GM12875 (cell line): ENCODE results near the gene CA10.

Source experiments
- H3K4me3 ChIP-seq: one replicate; pipeline ENCODE4 v1.5.1; 2011; ENCODE audit warnings: low read depth, low read length, control low read depth
- TF ChIP-seq, protein P1 (sequence below): IDR thresholded peaks from 2 replicates; pipeline ENCODE4 v1.5.1; 2011; ENCODE audit warnings: low read depth, mild to moderate bottlenecking, control low read depth, inconsistent platforms, low read length, moderate library complexity, borderline replicate concordance; ENCODE audit not compliant: insufficient read depth

Gene CA10

DNA sequence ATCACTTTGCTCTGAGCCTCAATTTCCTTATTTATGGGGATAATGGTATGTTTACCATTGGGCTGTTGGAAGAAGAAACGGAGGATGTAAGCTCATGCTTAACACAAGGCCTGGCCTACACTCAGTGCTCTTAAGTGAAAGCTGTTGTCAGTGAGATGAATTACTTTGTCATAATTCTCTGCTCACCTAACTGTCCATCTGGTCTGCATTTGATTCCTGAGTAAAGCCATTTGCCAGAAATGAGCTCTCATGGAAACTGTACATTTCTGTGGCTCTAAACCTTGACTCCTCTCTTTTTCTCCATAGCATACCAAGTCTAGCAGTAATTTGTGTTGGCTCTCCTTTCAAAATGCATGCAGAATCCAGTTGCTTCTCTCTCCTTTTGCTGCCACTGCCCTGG is 452.4 kb downstream of the CA10 start:
- TF ChIP-seq, protein P1, sequence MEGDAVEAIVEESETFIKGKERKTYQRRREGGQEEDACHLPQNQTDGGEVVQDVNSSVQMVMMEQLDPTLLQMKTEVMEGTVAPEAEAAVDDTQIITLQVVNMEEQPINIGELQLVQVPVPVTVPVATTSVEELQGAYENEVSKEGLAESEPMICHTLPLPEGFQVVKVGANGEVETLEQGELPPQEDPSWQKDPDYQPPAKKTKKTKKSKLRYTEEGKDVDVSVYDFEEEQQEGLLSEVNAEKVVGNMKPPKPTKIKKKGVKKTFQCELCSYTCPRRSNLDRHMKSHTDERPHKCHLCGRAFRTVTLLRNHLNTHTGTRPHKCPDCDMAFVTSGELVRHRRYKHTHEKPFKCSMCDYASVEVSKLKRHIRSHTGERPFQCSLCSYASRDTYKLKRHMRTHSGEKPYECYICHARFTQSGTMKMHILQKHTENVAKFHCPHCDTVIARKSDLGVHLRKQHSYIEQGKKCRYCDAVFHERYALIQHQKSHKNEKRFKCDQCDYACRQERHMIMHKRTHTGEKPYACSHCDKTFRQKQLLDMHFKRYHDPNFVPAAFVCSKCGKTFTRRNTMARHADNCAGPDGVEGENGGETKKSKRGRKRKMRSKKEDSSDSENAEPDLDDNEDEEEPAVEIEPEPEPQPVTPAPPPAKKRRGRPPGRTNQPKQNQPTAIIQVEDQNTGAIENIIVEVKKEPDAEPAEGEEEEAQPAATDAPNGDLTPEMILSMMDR, result no peak

DNA sequence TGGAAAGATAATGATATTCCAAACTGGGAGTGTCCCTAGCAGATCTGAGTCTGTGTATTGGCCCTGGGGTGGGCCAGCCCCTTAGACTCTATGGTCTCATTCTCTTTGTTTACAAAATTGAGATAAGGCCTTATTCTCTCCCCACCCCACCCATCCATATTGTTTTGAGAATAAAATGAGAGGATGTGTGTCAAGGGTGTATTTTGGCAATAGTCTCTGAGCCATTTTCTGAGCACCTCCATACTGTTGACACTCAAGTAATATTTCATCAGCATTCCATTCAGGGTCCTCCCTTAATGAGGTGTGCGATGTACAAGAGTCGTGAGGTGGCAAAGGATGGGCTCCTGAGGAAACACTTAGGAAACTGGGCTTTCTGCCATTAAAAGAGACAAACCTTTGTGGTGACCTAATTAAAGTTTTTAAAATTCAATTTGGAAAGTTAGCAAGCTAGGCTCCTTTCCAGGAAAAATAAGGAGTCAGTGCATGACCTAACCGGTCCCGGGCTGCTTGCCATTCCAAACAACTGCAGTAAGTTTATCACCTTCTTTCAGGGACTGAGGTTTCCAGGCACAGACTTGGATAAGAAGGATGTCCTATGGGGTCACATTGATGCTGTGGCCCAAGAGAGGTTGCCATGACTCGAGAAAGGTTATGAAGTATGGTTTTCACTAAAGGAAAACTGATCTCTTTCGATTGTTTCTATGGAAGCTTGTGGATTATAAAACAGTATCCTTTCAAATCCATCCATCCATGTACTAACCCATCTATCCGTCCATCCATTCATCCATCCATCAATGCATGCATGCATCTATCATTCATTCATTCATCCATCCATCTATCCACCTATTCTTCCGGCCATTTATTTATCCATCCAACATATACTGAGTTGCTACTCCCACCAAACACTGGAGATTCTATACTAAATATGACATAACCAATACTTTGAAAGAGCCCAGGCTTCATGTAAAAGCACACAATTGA is 454.9 kb downstream of the CA10 start:
- no peak overlapping the region for H3K4me3 ChIP-seq

More for the DNA sequence above, 452.4 kb downstream of the CA10 start:
- no peak overlapping the region for H3K4me3 ChIP-seq

DNA sequence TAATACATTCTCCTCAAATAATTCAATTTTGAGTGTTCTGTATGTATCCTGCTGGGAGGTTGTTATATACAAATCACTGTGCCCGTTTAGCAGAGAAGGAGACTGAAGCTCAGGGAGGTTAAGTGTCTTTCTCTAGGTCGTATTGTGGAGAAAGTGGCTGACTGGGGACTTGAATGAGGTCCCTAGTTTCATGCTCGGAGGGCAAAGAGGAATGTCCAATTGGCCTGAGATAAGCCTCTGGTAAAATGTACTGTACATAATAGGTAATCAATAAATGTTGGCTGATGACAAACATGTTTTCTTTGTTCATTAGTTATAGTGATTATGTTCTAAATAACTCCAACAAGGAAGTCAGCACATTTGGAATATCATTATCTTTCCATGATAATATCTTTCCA is 455.6 kb downstream of the CA10 start:
- TF ChIP-seq, protein P1, result no peak
- no peak overlapping the region for H3K4me3 ChIP-seq

More for the DNA sequence above, 454.9 kb downstream of the CA10 start:
- TF ChIP-seq, protein P1, result no peak

DNA sequence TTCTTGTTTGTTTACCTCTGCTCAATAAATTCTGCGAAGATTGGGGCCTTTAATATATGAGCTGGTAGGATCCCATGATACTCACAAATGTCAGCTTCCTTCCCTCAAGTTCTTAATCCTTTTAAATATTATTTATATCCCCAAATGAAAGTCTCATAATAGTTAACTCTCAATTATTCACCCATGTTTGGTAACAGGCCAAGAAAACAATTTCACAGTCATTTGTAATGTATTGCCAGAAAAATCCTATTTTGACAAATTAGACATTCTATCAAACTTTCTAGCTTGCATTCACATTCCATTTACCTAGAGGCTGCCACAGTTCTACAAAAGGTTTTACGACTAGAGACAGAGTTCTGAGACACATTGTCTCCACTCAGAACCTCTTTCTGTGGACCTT is 457.0 kb downstream of the CA10 start:
- H3K4me3 ChIP-seq, result no peak overlapping the region
- TF ChIP-seq, protein P1, result no peak

DNA sequence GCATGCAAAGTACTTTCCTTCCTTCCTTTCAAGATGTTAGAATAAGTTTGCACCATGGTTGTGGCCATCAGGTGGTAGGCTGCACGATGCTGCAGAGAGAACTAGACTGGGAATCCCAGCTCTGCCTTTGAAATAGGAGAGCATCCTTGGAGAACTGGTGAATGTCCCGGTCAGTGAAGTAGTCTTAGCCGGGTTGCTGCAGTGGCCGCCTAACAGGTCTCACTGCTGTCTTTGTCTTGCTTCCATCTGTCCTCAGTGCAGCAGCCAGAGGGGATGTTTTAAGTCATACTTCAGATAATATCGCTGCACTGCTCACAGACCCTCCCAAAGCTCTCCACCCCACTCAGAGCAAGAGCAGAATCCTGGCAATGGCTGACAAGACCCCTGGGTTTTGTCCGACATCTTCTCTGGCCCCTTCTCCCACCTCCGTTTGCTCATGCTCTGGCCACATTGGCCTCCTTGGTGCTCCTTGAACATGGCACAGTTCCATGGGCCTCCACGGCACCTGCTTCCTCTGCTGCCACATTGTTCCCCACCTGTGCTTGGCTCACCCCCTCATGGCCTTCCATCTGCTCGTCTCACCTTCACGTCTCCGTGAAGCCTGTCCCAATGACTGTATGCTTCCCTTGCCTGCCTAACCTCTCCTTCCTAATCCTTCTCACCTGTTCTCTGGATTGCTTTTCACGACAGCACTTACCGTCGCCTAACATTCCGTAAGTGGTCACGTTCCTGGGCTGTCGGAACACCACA is 458.3 kb downstream of the CA10 start:
- TF ChIP-seq, protein P1, result no peak
- no peak overlapping the region for H3K4me3 ChIP-seq

DNA sequence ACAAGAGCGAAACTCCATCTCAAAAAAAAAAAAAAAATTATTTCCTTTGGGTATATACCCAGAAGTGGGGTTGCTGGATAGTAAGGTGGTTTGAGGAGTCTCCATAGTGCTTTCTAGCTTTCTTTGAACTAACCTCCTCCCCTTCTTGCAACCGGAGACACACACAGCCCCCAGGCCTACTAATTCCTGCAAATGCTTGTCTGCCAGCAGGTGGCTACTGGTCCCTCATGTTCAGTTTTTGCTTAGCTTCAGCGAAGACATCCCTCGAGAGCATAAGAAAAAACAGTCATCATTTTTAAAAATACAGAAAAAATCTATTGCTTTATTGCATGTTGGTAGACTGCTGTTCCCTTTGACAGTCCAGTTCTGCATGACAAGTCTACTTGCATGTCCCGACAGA is 459.2 kb downstream of the CA10 start:
- TF ChIP-seq, protein P1, result no peak
- no peak overlapping the region for H3K4me3 ChIP-seq
